Lung (tissue), 12 donors: ENCODE results near the gene DENND2C. TPM values are rescaled to one million over a fixed set of nuclear protein-coding genes. Genes with fewer than 3 reads are reported as not detected.

Source experiments
- ATAC-seq: fragments of 200-7000 bp; cut with Tn5 transposase; one replicate; pipeline ENCODE4 v1.9.1; 2020; ENCODE audit warnings: moderate number of reproducible peaks; ENCODE audit not compliant: insufficient read depth, low FRiP score
- DNase-seq, 3 donors: peaks; one replicate each; pipeline ENCODE4 v3.0.0-alpha.2; 2013 to 2017
- H3K27ac ChIP-seq, 2 donors: one replicate each; pipeline ENCODE4 v1.5.1; 2013; ENCODE audit warnings: mild to moderate bottlenecking in 2 of 2, moderate library complexity in 2 of 2, control low read depth in 1 of 2, inconsistent platforms in 1 of 2, low read depth in 1 of 2, low read length in 1 of 2
- H3K27me3 ChIP-seq, 3 donors: one replicate each; pipeline ENCODE4 v1.5.1; 2013; ENCODE audit warnings: low read length in 2 of 3; ENCODE audit not compliant: control insufficient read depth in 3 of 3, insufficient read depth in 3 of 3
- H3K36me3 ChIP-seq, 4 donors: one replicate each; pipeline ENCODE4 v1.5.1; 2013; ENCODE audit warnings: low read length in 4 of 4, mild to moderate bottlenecking in 1 of 4, moderate library complexity in 1 of 4; ENCODE audit not compliant: control insufficient read depth in 4 of 4, insufficient read depth in 4 of 4
- H3K4me1 ChIP-seq, 5 donors: one replicate each; pipeline ENCODE4 v1.5.1; 2013; ENCODE audit warnings: low read length in 5 of 5, mild to moderate bottlenecking in 2 of 5, moderate library complexity in 1 of 5; ENCODE audit not compliant: control insufficient read depth in 5 of 5, insufficient read depth in 5 of 5
- H3K4me3 ChIP-seq: one replicate; pipeline ENCODE4 v1.5.1; 2013; ENCODE audit warnings: mild to moderate bottlenecking, control low read depth, moderate library complexity
- H3K9ac ChIP-seq, 2 donors: one replicate each; pipeline ENCODE4 v1.5.1; 2013; ENCODE audit warnings: low read length in 2 of 2, control low read depth in 1 of 2; ENCODE audit not compliant: insufficient read depth in 1 of 2
- H3K9me3 ChIP-seq, 4 donors: one replicate each; pipeline ENCODE4 v1.5.1; 2013; ENCODE audit warnings: low read length in 3 of 4, mild to moderate bottlenecking in 1 of 4, moderate library complexity in 1 of 4; ENCODE audit not compliant: control insufficient read depth in 4 of 4, insufficient read depth in 3 of 4
- WGBS, 2 donors: extraction: QIAGEN DNeasy Blood & Tissue Kit; methylation state at CpG; one replicate each; pipeline ENCODE4 v1.1.7; 2013; 5-methylcytosine and 5-hydroxymethylcytosine counted together
- polyA plus RNA-seq, 2 donors: library from polyadenylated mRNA; stranded (reverse); fragments of 200-250 nt; gene quantifications; one replicate each; pipeline ENCODE4 v1.2.1, GENCODE V29; 2013
- total RNA-seq, 2 donors: library from RNA; depleted of rRNA in 1 of 2; stranded (reverse); fragments of >200 nt in 1 of 2; gene quantifications; one replicate each; pipeline ENCODE4 v1.2.1, GENCODE V29; 2014 to 2021
- TF ChIP-seq, protein P1 (sequence below): IDR thresholded peaks from 2 replicates; pipeline ENCODE4 v1.5.1; 2012; ENCODE audit warnings: mild to moderate bottlenecking; ENCODE audit errors: control extremely low read depth, extremely low read depth
- donor health status: control.
- donor health status: control.
- donor health status: Bipolar disorder and iron deficiency.
- donor health status: healthy.
- donor health status: DM: yes; HTN: yes; CAD: no.

Gene DENND2C
- total and polyA plus RNA-seq, 4 donors = 1.00 to 6.1 (median 3.0) TPM

DNA sequence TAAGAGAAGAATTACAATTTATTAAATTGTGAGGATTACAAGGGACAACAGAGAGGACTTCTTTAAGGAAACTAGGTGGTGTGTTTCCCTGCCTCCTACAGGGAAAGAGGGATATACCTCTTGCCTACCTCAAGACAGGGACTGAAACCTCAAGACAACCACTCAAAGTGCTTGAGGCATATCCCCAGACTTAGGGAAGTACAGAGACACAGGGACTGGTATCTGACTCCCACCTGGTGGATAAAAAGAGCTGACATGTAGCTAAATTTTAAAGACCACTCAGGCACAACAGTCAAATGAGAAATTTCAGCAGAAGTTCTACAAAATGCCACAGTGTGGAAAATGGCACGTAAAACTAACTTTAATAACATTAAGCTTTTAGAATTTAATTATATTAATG lies 21.3 kb downstream of the DENND2C start:
- no peak overlapping the region for H3K9ac ChIP-seq
- no peak for ATAC-seq
- H3K4me3 ChIP-seq = no peak overlapping the region
- H3K9me3 ChIP-seq = no peaks in the 10 kb centered on the region
- DNase-seq = no peak
- TF ChIP-seq, protein P1, sequence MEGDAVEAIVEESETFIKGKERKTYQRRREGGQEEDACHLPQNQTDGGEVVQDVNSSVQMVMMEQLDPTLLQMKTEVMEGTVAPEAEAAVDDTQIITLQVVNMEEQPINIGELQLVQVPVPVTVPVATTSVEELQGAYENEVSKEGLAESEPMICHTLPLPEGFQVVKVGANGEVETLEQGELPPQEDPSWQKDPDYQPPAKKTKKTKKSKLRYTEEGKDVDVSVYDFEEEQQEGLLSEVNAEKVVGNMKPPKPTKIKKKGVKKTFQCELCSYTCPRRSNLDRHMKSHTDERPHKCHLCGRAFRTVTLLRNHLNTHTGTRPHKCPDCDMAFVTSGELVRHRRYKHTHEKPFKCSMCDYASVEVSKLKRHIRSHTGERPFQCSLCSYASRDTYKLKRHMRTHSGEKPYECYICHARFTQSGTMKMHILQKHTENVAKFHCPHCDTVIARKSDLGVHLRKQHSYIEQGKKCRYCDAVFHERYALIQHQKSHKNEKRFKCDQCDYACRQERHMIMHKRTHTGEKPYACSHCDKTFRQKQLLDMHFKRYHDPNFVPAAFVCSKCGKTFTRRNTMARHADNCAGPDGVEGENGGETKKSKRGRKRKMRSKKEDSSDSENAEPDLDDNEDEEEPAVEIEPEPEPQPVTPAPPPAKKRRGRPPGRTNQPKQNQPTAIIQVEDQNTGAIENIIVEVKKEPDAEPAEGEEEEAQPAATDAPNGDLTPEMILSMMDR = no peak
- WGBS, 2 donors = 98% methylated on average over 1 of the region's 1 CpG
- no peaks in the 10 kb centered on the region for H3K36me3 ChIP-seq
- no peaks in the 10 kb centered on the region for H3K27me3 ChIP-seq
- H3K27ac ChIP-seq = no peak overlapping the region
- H3K4me1 ChIP-seq = no peaks in the 10 kb centered on the region

DNA sequence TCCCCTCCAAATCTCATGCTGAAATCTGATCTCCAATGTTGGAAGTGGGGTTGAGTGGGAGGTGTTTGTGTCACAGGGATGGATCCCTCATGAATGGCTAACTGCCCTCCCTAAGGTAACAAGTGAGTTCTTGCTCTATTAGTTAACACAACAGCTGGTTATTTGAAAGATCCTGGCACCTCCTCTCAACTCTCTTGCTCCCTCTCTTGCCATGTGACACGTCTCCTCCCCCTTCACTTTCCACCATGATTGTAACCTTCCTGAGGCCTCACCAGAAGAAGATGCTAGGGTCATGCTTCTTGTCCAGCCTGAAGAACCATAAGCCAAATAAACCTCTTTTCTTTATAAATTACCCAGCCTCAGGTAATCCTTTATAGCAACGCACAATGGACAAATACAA lies 28.5 kb downstream of the DENND2C start:
- H3K36me3 ChIP-seq = no peaks in the 10 kb centered on the region
- 90 to 93% methylated on average over 2 of the region's 2 CpGs for WGBS, 2 donors
- ATAC-seq (no peak), DNase-seq (no peak)
- H3K9ac ChIP-seq = no peak overlapping the region
- no peak overlapping the region for H3K27ac ChIP-seq
- H3K4me3 ChIP-seq = no peak overlapping the region
- H3K4me1 ChIP-seq = no peaks in the 10 kb centered on the region
- no peaks in the 10 kb centered on the region for H3K27me3 ChIP-seq
- H3K9me3 ChIP-seq = no peaks in the 10 kb centered on the region
- TF ChIP-seq, protein P1 = no peak

DNA sequence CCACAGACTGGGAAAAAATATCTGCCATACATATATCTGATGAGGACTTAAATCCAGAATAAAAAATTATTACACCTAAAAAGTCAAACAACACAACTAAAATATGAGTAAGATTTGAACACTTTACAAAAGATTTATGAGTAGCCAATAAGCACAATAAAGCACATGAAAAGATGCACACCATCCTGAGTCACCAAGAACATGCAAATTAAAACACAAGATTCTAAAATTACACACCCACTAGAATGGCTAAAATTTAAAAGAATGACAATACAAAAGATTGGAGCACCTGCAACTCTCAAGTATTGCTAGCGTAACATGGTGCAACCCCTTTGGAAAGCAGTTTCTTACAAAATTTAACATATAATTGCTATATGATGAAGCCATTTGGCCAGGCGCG lies 30.9 kb downstream of the DENND2C start:
- WGBS, 2 donors = 64 to 67% methylated on average over 3 of the region's 3 CpGs
- no peaks in the 10 kb centered on the region for H3K27me3 ChIP-seq
- H3K36me3 ChIP-seq = no peaks in the 10 kb centered on the region
- no peak overlapping the region for H3K9ac ChIP-seq
- no peak overlapping the region for H3K4me3 ChIP-seq
- TF ChIP-seq, protein P1 = no peak
- no peak overlapping the region for H3K27ac ChIP-seq
- H3K4me1 ChIP-seq = no peaks in the 10 kb centered on the region
- no peak for DNase-seq
- ATAC-seq = no peak
- no peaks in the 10 kb centered on the region for H3K9me3 ChIP-seq

DNA sequence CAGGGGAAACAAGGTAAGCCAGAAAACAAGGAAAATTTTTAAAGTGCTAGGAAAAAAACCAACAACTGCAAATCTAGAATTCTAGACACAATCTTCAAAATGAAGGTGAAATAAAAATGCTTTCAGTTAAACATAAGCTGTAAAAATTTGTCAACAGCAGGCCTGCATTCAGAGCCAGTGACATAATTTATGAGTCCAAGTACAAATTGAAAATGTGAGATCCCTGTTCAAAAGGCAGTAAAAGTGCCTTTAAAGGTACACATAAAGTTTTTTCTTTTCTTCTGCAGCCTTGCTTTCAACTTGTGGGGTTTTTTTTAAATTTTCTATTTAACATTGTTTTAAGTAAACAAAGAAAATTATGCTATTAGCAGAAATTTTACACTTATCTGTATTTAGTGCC lies 37.4 kb downstream of the DENND2C start:
- no peak overlapping the region for H3K9ac ChIP-seq
- H3K9me3 ChIP-seq = peaks cover 0 to 2% (median 0%) of the 10 kb centered on the region in 4 donors
- DNase-seq = no peak
- no peaks in the 10 kb centered on the region for H3K27me3 ChIP-seq
- no peaks in the 10 kb centered on the region for H3K36me3 ChIP-seq
- H3K4me1 ChIP-seq = no peaks in the 10 kb centered on the region
- TF ChIP-seq, protein P1 = no peak
- H3K27ac ChIP-seq = no peak overlapping the region
- H3K4me3 ChIP-seq = no peak overlapping the region
- no peak for ATAC-seq
